B cell (primary cell): ENCODE measurements around the gene SYNE2. TPM values are rescaled to one million over a fixed set of nuclear protein-coding genes. Genes with fewer than 3 reads are reported as not detected.
A peak's percentile ranks its signal among the peaks of the same experiment; 100 is the strongest.

Experiments used
- ATAC-seq: fragments of 200-7000 bp; cut with Tn5 transposase; one replicate; pipeline ENCODE4 v1.10.0; 2021; ENCODE audit warnings: low read depth, mild to moderate bottlenecking, moderate number of reproducible peaks, moderate library complexity
- CTCF ChIA-PET: fragments of 350-600 bp; sonication (Branson Sonifier 250); formaldehyde crosslinking; loops from one replicate; lab custom pipeline; 2021; ENCODE audit warnings: antibody characterized with exemption, inconsistent platforms; lab: Charles Lee
- POLR2A ChIA-PET: fragments of 350-600 bp; sonication (Branson Sonifier 250); formaldehyde crosslinking; loops from one replicate; lab custom pipeline; 2021; ENCODE audit warnings: antibody characterized with exemption; lab: Charles Lee
- DNase-seq: peaks from one replicate; pipeline ENCODE4 v3.0.0; 2013
- H2AFZ ChIP-seq: 2 replicates; pipeline ENCODE4 v1.6.1; 2012; ENCODE audit warnings: mild to moderate bottlenecking, low read depth, low read length; ENCODE audit not compliant: insufficient read depth, poor library complexity, severe bottlenecking
- H3K27ac ChIP-seq, 2 donors: 1 replicate in 1 of 2; 2 replicates in 1 of 2; pipeline ENCODE4 v1.5.1; 2012 to 2013; ENCODE audit warnings: low read length in 2 of 2, mild to moderate bottlenecking in 2 of 2, moderate library complexity in 1 of 2
- H3K27me3 ChIP-seq, 4 experiments: fragments of 200-600 bp in 1 of 4; sonication (generic) in 1 of 4; replicated peaks in 1 of 4; 1 replicate in 2 of 4; 2 replicates in 2 of 4; pipeline versions ENCODE4 v1.6.1 to v1.7.0; 2013 to 2016; ENCODE audit warnings: low read length in 3 of 4, mild to moderate bottlenecking in 2 of 4, mixed read lengths in 1 of 4, moderate library complexity in 1 of 4; ENCODE audit not compliant: insufficient read depth in 4 of 4, control insufficient read depth in 3 of 4; ENCODE audit errors: control extremely low read depth in 1 of 4
- H3K36me3 ChIP-seq, 2 experiments: replicated peaks in 1 of 2; 1 replicate in 1 of 2; 2 replicates in 1 of 2; pipeline versions ENCODE4 v1.6.1 to v1.7.1; 2013; ENCODE audit warnings: low read length in 1 of 2; ENCODE audit not compliant: insufficient read depth in 2 of 2, control insufficient read depth in 1 of 2; ENCODE audit errors: control extremely low read depth in 1 of 2, extremely low read depth in 1 of 2
- H3K4me1 ChIP-seq, 2 donors: fragments of 200-600 bp in 1 of 2; sonication (generic) in 1 of 2; 1 replicate in 1 of 2; 2 replicates in 1 of 2; pipeline versions ENCODE4 v1.5.1 to v1.6.1; 2013 to 2017; ENCODE audit warnings: low read length in 2 of 2; ENCODE audit not compliant: control insufficient read depth in 2 of 2, insufficient read depth in 2 of 2
- H3K4me2 ChIP-seq: replicated peaks from 2 replicates; pipeline ENCODE3; 2012; ENCODE audit warnings: mild to moderate bottlenecking, low read depth, low read length; ENCODE audit not compliant: poor library complexity, severe bottlenecking
- H3K4me3 ChIP-seq, 5 experiments: fragments of 200-600 bp in 1 of 5; sonication (generic) in 1 of 5; 1 replicate in 3 of 5; 2 replicates in 2 of 5; pipeline versions ENCODE4 v1.5.1 to v1.7.0; 2011 to 2016; ENCODE audit warnings: low read length in 4 of 5, mild to moderate bottlenecking in 4 of 5, low read depth in 2 of 5, control low read depth in 1 of 5, moderate library complexity in 1 of 5; ENCODE audit not compliant: insufficient read depth in 1 of 5; ENCODE audit errors: control extremely low read depth in 1 of 5, extremely low read depth in 1 of 5
- H3K79me2 ChIP-seq: fragments of 200-600 bp; sonication (generic); one replicate; pipeline ENCODE4 v1.6.0; 2016; ENCODE audit warnings: low read length; ENCODE audit not compliant: control insufficient read depth, insufficient read depth
- H3K9ac ChIP-seq: fragments of 200-600 bp; sonication (generic); 2 replicates; pipeline ENCODE4 v1.6.1; 2017; ENCODE audit warnings: mild to moderate bottlenecking, low read length, moderate library complexity
- H3K9me3 ChIP-seq, 3 donors: one replicate each; pipeline versions ENCODE4 v1.6.1 to v1.7.1; 2013; ENCODE audit warnings: low read length in 2 of 3; ENCODE audit not compliant: control insufficient read depth in 2 of 3, insufficient read depth in 1 of 3; ENCODE audit errors: control extremely low read depth in 1 of 3
- H4K20me1 ChIP-seq: 2 replicates; pipeline ENCODE4 v1.6.0; 2012; ENCODE audit warnings: mild to moderate bottlenecking, low read length; ENCODE audit not compliant: insufficient read depth, control insufficient read depth, poor library complexity, severe bottlenecking
- H3K27ac Mint-ChIP-seq: one replicate; pipeline ENCODE4 v1.8.0; 2021; ENCODE audit warnings: mixed read lengths
- H3K27me3 Mint-ChIP-seq: one replicate; pipeline ENCODE4 v1.8.0; 2021; ENCODE audit warnings: mixed read lengths
- H3K4me1 Mint-ChIP-seq: one replicate; pipeline ENCODE4 v1.8.0; 2021; ENCODE audit warnings: mixed read lengths
- H3K4me3 Mint-ChIP-seq: one replicate; pipeline ENCODE4 v1.8.0; 2021; ENCODE audit warnings: mixed read lengths
- H3K9me3 Mint-ChIP-seq: one replicate; pipeline ENCODE4 v1.8.0; 2022; ENCODE audit warnings: mixed read lengths; ENCODE audit not compliant: insufficient read depth
- EZH2 ChIP-seq: IDR thresholded peaks from 2 replicates; pipeline ENCODE4 v1.6.1; 2012; ENCODE audit warnings: borderline replicate concordance, low read depth, mild to moderate bottlenecking, moderate library complexity, low read length; ENCODE audit not compliant: insufficient read depth, poor library complexity, severe bottlenecking
- WGBS: methylation state at CpG from one replicate; pipeline ENCODE4 v1.1.5; 2013; ENCODE audit warnings: missing lambda C conversion rate; ENCODE audit not compliant: insufficient coverage; 5-methylcytosine and 5-hydroxymethylcytosine counted together
- intact Hi-C: fragments of 100-400 bp; cut with micrococcal nuclease; formaldehyde crosslinking; loops from one replicate; pipeline ENCODE4 v1.10.0; 2022
- polyA plus RNA-seq: library from polyadenylated mRNA; depleted of rRNA; stranded (reverse); fragments of >200 nt; gene quantifications from 2 replicates; pipeline ENCODE4 v1.2.3, GENCODE V29; 2012
- total RNA-seq, 2 donors: library from RNA; stranded (reverse); fragments of 120-200 nt in 1 of 2; gene quantifications; 1 replicate in 1 of 2; 2 replicates in 1 of 2; pipeline versions ENCODE4 v1.2.3 to v1.2.4, GENCODE V29; 2013 to 2022
- TF ChIP-seq, protein P1 (sequence below): fragments of 200-600 bp; IDR thresholded peaks from one replicate; pipeline ENCODE4 v1.8.0; 2022; ENCODE audit warnings: antibody characterized with exemption, mild to moderate bottlenecking

Gene SYNE2
- total and polyA plus RNA-seq, 2 donors (not counting 1 experiment from before 2014, with no cell fraction given), result 39.5 to 105 TPM

GRCh38 chr14:63899953-63900352, 47.1 kb downstream of the SYNE2 start:
- Mint-ChIP-seq H3K27me3 (no peaks in the 10 kb centered on the region), H3K9me3 (no peaks in the 10 kb centered on the region), H3K4me3 (peak overlapping the region; percentile 24), H3K27ac (no peak overlapping the region), H3K4me1 (peaks cover 17% of the 10 kb centered on the region)
- no peak overlapping the region for H3K4me2 ChIP-seq
- 50% methylated on average over 2 of the region's 2 CpGs for WGBS
- no peaks in the 10 kb centered on the region for H3K27me3 ChIP-seq
- H4K20me1 ChIP-seq, result no peaks in the 10 kb centered on the region
- no peak overlapping the region for H3K9ac ChIP-seq
- no peaks in the 10 kb centered on the region for H3K36me3 ChIP-seq
- no peak overlapping the region for H3K4me3 ChIP-seq
- H3K27ac ChIP-seq, result no peak overlapping the region
- DNase-seq (peak; percentile 19), ATAC-seq (no peak)
- TF ChIP-seq, protein P1, sequence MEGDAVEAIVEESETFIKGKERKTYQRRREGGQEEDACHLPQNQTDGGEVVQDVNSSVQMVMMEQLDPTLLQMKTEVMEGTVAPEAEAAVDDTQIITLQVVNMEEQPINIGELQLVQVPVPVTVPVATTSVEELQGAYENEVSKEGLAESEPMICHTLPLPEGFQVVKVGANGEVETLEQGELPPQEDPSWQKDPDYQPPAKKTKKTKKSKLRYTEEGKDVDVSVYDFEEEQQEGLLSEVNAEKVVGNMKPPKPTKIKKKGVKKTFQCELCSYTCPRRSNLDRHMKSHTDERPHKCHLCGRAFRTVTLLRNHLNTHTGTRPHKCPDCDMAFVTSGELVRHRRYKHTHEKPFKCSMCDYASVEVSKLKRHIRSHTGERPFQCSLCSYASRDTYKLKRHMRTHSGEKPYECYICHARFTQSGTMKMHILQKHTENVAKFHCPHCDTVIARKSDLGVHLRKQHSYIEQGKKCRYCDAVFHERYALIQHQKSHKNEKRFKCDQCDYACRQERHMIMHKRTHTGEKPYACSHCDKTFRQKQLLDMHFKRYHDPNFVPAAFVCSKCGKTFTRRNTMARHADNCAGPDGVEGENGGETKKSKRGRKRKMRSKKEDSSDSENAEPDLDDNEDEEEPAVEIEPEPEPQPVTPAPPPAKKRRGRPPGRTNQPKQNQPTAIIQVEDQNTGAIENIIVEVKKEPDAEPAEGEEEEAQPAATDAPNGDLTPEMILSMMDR, result no peak
- no peak for TF ChIP-seq EZH2
- POLR2A ChIA-PET, result no interaction called here
- H3K4me1 ChIP-seq, result peaks cover 7 to 9% of the 10 kb centered on the region in 2 donors
- intact Hi-C loops, result loop anchor here (10.0 kb wide), 1 partner anchor 45 kb away; the partner anchor contains the start of gene SYNE2
- no peaks in the 10 kb centered on the region for H3K9me3 ChIP-seq
- CTCF ChIA-PET, result no interaction called here
- H2AFZ ChIP-seq, result no peak overlapping the region
- no peaks in the 10 kb centered on the region for H3K79me2 ChIP-seq

DNA sequence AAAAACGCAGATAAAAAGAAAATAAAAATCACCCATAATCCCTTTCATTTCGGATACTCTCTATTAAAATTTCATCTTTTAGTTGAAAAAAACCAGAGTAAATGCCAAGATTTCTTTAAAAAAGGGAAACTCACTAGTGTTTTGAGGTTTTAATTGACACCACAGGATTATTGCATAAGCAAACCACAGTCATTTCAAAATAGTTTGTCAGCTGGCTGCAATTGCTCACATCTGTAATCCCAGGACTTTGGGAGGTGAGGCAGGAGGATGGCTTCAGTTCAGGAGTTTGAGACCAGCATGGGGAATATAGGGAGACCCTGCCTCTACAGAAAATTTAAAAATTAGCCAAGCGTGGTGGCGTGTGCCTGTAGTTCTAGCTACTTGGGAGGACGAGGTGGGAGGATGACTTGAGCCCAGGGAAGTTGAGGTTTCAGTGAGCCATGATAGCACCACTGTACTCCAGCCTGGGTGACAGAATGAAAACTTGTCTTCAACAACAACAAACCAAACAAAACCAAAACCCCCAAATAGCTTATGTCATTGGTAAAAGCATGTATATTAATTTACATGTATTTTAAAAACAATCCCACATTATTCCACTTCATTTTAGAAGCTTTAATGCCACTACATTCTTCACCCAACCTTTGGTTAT, 48.8 kb downstream of the SYNE2 start:
- ChIA-PET CTCF (interaction anchor here (1.2 kb wide), 1 partner anchor 19 kb away, joined by 3 read pairs; no protein-coding TSS in a partner anchor), POLR2A (no interaction called here)
- no peak overlapping the region for H3K4me2 ChIP-seq
- H3K79me2 ChIP-seq, result no peaks in the 10 kb centered on the region
- H2AFZ ChIP-seq, result no peak overlapping the region
- H3K9ac ChIP-seq, result no peak overlapping the region
- H3K36me3 ChIP-seq, result no peaks in the 10 kb centered on the region
- no peaks in the 10 kb centered on the region for H3K9me3 ChIP-seq
- no peak overlapping the region for H3K4me3 ChIP-seq
- no peaks in the 10 kb centered on the region for H4K20me1 ChIP-seq
- H3K27ac ChIP-seq, result no peak overlapping the region
- TF ChIP-seq EZH2, result no peak
- TF ChIP-seq, protein P1, result no peak
- H3K9me3 Mint-ChIP-seq, result no peaks in the 10 kb centered on the region
- H3K4me1 ChIP-seq, result peaks cover 7 to 9% of the 10 kb centered on the region in 2 donors
- no peak overlapping the region for H3K27ac Mint-ChIP-seq
- peaks cover 17% of the 10 kb centered on the region for H3K4me1 Mint-ChIP-seq
- H3K4me3 Mint-ChIP-seq, result no peak overlapping the region
- no peaks in the 10 kb centered on the region for H3K27me3 Mint-ChIP-seq
- no peaks in the 10 kb centered on the region for H3K27me3 ChIP-seq
- no CpG with 5 or more reads among the region's 5 CpGs for WGBS
- DNase-seq, result no peak
- intact Hi-C loops, result loop anchor here (10.0 kb wide), 1 partner anchor 47 kb away; the partner anchor contains the start of gene SYNE2
- ATAC-seq, result no peak
